Coronary artery (tissue), 2 donors: Measurements from ENCODE around the gene GC.

ENCODE experiments used
- DNase-seq: peaks from one replicate; pipeline ENCODE4 v3.0.0-alpha.2; 2017; ENCODE audit warnings: low spot score
- H3K27ac ChIP-seq, 2 donors: fragments of 200-600 bp; sonication (generic); one replicate each; pipeline ENCODE4 v1.5.1; 2016 to 2019
- H3K4me3 ChIP-seq: fragments of 200-600 bp; sonication (generic); 2 replicates; pipeline ENCODE4 v1.5.1; 2016; ENCODE audit warnings: mild to moderate bottlenecking, moderate library complexity
- CTCF ChIP-seq: fragments of 200-600 bp; sonication (generic); IDR thresholded peaks from one replicate; pipeline ENCODE4 v1.5.1; 2019; ENCODE audit warnings: antibody characterized with exemption

Gene GC

GRCh38 chr4:71732706-71733105 is 51.2 kb downstream of the GC start:
- Histone ChIP-seq H3K27ac (no peak overlapping the region), H3K4me3 (no peak overlapping the region)
- no peak for TF ChIP-seq CTCF
- DNase-seq: no peak

DNA sequence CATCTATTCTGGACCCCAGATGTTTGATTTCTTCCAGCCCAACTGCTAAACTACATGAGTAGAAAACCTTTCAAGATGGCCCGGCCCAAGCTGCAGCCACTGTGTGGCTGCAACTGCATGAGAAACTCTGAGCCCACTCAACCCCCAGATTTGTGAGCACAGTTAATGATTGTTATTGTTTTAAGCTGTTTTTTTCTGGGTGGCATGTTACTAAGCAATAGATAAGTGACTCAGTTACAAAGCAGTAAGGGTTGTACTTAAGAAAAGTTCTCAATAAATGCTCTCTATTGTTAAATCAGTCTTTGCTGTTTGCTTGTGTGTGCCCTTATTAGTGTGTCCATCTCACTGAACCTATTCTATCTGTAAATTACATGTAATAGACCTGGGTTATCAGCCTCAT is 51.8 kb downstream of the GC start:
- TF ChIP-seq CTCF: no peak
- DNase-seq: no peak
- H3K4me3 ChIP-seq: no peak overlapping the region
- no peak overlapping the region for H3K27ac ChIP-seq

DNA sequence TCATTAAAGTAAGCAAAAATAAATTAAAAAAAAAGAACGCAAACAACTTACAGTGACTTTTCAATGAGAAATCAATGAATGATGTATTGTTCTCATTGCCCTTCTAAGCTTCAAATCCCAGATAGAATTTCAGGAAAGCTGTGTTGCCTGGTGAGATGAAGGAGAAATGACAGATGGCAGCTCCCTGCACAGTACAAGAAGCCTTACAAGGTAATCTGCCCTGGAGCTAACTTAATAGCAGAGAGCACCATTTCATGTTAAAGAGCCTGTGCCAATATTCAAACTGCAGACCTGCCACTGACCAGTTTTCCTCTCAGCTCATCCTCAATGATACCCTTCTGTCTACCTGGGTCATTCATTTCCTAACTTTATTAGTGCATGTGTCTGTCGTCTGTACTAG is 54.0 kb downstream of the GC start:
- no peak for TF ChIP-seq CTCF
- Histone ChIP-seq H3K27ac (no peak overlapping the region), H3K4me3 (no peak overlapping the region)
- DNase-seq: no peak

GRCh38 chr4:71713611-71714203 is 70.2 kb downstream of the GC start:
- H3K27ac ChIP-seq: no peak overlapping the region
- peak; percentile 30 for TF ChIP-seq CTCF
- H3K4me3 ChIP-seq: no peak overlapping the region
- no peak for DNase-seq

DNA sequence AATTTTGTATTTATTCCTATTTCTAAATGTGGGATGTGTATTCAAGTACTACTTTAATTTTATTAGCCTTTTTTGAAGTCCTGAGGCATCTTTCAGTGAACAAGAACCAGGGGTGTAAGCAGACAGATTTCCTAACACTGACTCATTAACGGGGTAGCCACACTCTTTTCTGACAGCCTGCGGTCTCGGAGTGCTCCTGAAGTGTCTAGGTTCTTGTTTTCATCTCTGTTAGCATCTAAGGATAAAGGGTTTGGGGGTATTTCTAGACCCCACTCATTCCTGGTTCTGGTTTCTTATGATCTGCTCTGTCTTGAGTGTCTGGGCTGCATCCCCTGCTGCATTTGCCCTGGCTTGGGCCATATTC is 71.9 kb downstream of the GC start:
- TF ChIP-seq CTCF: no peak
- Histone ChIP-seq H3K4me3 (no peak overlapping the region), H3K27ac (no peak overlapping the region)
- DNase-seq: no peak

- TF ChIP-seq CTCF: no peak
- DNase-seq: no peak
- Histone ChIP-seq H3K4me3 (no peak overlapping the region), H3K27ac (no peak overlapping the region)
These were observed 72.6 kb downstream of the GC start for GRCh38 chr4:71711044-71711984.

DNA sequence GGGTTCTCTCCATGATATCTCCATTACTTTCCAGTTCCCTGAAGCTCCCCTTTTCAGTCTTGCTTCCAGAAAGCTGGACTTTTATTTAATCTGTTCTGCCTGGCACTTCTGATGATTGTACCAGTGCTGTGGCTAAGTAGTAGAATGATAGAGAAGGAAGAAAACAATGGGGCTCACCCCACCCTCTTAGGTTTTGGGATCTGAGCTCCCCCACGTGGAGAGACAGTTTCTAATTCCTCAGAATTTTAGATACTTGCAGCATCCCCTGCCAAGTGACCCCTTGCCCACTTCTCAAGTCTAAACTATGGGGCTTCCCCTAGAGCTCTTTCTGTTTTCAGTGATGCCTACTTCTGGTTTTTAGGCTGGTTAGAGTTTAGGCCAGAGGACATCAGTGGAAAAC is 73.9 kb downstream of the GC start:
- TF ChIP-seq CTCF: no peak
- H3K4me3 ChIP-seq: no peak overlapping the region
- DNase-seq: no peak
- H3K27ac ChIP-seq: no peak overlapping the region
